Thyroid gland (tissue), 4 donors: ENCODE measurements around the gene SH3D19.

Experiments used
- POLR2A ChIP-seq, 2 donors: fragments of 450-650 bp; IDR thresholded peaks; one replicate each; pipeline ENCODE4 v1.6.1; 2017; ENCODE audit warnings: antibody characterized with exemption in 2 of 2, mild to moderate bottlenecking in 2 of 2, moderate library complexity in 1 of 2
- TF ChIP-seq, protein P1 (sequence below), 6 experiments: fragments of 200-600 bp in 3 of 6; fragments of 450-650 bp in 3 of 6; sonication (generic) in 3 of 6; IDR thresholded peaks; one replicate each; pipeline ENCODE4 v1.5.1; 2016 to 2019; ENCODE audit warnings: antibody characterized with exemption in 6 of 6, mild to moderate bottlenecking in 2 of 6, inconsistent platforms in 1 of 6, moderate library complexity in 1 of 6

DNA sequence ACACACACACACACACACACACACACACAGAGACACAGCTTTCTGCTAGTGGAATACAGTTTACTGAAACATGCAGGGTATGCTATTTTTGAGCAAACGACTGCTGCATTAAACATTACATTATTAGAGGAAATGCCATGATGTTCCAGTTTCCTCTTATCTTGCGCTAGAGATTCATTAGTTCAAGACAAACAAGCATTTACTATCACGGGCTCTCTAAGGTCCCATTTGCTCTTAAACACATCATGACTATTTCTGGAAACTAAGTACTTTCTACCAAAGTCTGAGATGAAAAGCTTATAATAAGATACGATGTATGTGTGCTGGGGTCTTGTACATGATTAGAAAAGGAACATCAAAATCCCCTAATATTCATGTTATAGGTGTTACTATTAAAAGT is 177.1 kb downstream of the SH3D19 start:
- TF ChIP-seq, protein P1, sequence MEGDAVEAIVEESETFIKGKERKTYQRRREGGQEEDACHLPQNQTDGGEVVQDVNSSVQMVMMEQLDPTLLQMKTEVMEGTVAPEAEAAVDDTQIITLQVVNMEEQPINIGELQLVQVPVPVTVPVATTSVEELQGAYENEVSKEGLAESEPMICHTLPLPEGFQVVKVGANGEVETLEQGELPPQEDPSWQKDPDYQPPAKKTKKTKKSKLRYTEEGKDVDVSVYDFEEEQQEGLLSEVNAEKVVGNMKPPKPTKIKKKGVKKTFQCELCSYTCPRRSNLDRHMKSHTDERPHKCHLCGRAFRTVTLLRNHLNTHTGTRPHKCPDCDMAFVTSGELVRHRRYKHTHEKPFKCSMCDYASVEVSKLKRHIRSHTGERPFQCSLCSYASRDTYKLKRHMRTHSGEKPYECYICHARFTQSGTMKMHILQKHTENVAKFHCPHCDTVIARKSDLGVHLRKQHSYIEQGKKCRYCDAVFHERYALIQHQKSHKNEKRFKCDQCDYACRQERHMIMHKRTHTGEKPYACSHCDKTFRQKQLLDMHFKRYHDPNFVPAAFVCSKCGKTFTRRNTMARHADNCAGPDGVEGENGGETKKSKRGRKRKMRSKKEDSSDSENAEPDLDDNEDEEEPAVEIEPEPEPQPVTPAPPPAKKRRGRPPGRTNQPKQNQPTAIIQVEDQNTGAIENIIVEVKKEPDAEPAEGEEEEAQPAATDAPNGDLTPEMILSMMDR (IDR thresholded peaks at IDR 0.05) = no peak
- no peak for TF ChIP-seq POLR2A (IDR thresholded peaks at IDR 0.05)
